Measurements from ENCODE around the gene MYOD1. TPM values are rescaled to one million over a fixed set of nuclear protein-coding genes. Genes with fewer than 3 reads are reported as not detected.

The MYOD1 gene
- total and polyA plus RNA-seq, 8 donors = not detected

GRCh38 chr11:17691550-17691949 lies 27.8 kb upstream of the MYOD1 start:
- no peaks in the 10 kb centered on the region for H3K4me1 ChIP-seq
- H3K27me3 ChIP-seq = no peaks in the 10 kb centered on the region
- DNase-seq (no peak), ATAC-seq (no peak), FAIRE-seq (no peak)
- no peaks in the 10 kb centered on the region for H3K36me3 ChIP-seq
- intact Hi-C loops (cut with DNase I) = no loop called here
- TF ChIP-seq, protein P1, sequence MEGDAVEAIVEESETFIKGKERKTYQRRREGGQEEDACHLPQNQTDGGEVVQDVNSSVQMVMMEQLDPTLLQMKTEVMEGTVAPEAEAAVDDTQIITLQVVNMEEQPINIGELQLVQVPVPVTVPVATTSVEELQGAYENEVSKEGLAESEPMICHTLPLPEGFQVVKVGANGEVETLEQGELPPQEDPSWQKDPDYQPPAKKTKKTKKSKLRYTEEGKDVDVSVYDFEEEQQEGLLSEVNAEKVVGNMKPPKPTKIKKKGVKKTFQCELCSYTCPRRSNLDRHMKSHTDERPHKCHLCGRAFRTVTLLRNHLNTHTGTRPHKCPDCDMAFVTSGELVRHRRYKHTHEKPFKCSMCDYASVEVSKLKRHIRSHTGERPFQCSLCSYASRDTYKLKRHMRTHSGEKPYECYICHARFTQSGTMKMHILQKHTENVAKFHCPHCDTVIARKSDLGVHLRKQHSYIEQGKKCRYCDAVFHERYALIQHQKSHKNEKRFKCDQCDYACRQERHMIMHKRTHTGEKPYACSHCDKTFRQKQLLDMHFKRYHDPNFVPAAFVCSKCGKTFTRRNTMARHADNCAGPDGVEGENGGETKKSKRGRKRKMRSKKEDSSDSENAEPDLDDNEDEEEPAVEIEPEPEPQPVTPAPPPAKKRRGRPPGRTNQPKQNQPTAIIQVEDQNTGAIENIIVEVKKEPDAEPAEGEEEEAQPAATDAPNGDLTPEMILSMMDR (IDR thresholded peaks at IDR 0.05) = no peak
- H3K9me3 ChIP-seq = no peaks in the 10 kb centered on the region
- H3K4me3 ChIP-seq = no peak overlapping the region
- H3K27ac ChIP-seq = no peak overlapping the region
- 26 to 51% methylated on average over 2 of the region's 2 CpGs for whole genome bisulfite sequencing, 2 donors

- H3K27me3 ChIP-seq = peaks cover 0 to 3% (median 0%) of the 10 kb centered on the region in 4 donors
- H3K4me3 ChIP-seq = no peak overlapping the region
- DNase-seq (no peak), ATAC-seq (no peak), FAIRE-seq (no peak)
- intact Hi-C loops (cut with DNase I) = no loop called here
- H3K27ac ChIP-seq = no peak overlapping the region
- H3K9me3 ChIP-seq = no peaks in the 10 kb centered on the region
- TF ChIP-seq, protein P1 (IDR thresholded peaks at IDR 0.05) = no peak
- no peaks in the 10 kb centered on the region for H3K4me1 ChIP-seq
- 36 to 37% methylated on average over 10 of the region's 10 CpGs for WGBS, 2 donors
- H3K36me3 ChIP-seq = no peaks in the 10 kb centered on the region
Measured at GRCh38 chr11:17691976-17692375, 27.4 kb upstream of the MYOD1 start.

- ATAC-seq (no peak), DNase-seq (no peak), FAIRE-seq (no peak)
- TF ChIP-seq, protein P1 (IDR thresholded peaks at IDR 0.05) = no peak
- Histone ChIP-seq H3K9me3 (no peaks in the 10 kb centered on the region), H3K27me3 (peaks cover 0 to 8% (median 0%) of the 10 kb centered on the region in 4 donors), H3K36me3 (no peaks in the 10 kb centered on the region), H3K4me1 (no peaks in the 10 kb centered on the region), H3K27ac (no peak overlapping the region), H3K4me3 (no peak overlapping the region)
- intact Hi-C loops (cut with DNase I) = no loop called here
- WGBS, 2 donors = 65 to 75% methylated on average over 7 of the region's 7 CpGs
Measured at GRCh38 chr11:17692931-17693330, 26.4 kb upstream of the MYOD1 start.

DNA sequence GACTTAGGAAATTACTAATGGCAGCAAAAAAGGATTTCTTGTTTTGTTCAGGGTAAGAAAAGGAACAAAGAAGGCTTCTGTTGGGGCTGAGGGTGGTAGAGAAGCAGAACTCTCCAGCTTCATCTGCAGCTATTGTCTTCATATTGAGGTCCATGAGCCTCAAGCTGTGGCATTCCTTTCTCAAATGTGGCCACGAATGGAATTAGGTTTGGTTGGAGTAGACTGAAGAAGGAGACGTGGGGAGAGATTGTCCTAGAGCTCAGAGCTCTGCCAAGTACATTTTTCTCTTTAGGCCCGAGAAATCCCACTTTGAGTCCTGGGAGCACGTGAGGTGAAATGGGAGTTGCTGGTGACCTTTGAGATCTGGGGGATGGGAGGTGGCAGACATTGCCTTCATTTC lies 25.8 kb upstream of the MYOD1 start:
- TF ChIP-seq, protein P1 (IDR thresholded peaks at IDR 0.05) = no peak
- Histone ChIP-seq H3K27me3 (peaks cover 0 to 8% (median 0%) of the 10 kb centered on the region in 4 donors), H3K4me3 (no peak overlapping the region), H3K4me1 (no peaks in the 10 kb centered on the region), H3K9me3 (no peaks in the 10 kb centered on the region), H3K27ac (no peak overlapping the region), H3K36me3 (no peaks in the 10 kb centered on the region)
- 50 to 63% methylated on average over 4 of the region's 4 CpGs for WGBS, 2 donors
- ATAC-seq (no peak), DNase-seq (no peak), FAIRE-seq (no peak)
- intact Hi-C loops (cut with DNase I) = no loop called here

DNA sequence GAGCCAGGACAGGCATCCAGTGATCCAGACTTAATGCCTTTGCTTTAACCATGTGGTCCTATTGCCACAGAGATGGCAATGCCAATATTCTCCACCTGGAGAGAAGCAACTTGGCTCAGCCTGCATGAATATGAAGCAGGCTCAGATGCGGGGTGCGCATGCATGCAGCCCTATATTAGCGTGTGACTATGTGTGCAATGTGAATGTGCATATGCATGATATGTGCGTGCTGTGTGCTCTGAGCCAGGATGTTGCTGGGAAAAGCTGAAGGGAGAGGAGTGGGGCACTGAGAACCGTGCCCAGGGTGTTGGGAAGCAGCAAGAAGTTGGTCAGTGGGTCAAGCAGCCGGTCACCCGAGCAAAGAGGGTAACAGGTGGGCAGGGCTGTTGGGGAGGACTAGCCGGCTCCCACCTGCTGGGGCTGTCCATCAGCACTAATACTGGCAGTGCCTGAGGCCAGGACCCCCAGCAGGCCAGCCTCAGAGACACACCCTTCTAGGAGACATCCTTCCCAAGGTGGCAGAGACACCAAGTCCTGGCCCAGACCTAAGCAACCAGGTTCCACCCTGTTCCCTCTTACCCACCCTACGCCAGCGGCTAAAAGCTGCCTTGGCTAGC lies 24.8 kb upstream of the MYOD1 start:
- H3K4me3 ChIP-seq = no peak overlapping the region
- intact Hi-C loops (cut with DNase I) = no loop called here
- H3K27ac ChIP-seq = no peak overlapping the region
- ATAC-seq (no peak), DNase-seq (no peak), FAIRE-seq (no peak)
- 77 to 86% methylated on average over 10 of the region's 10 CpGs for WGBS, 2 donors
- H3K4me1 ChIP-seq = no peaks in the 10 kb centered on the region
- no peaks in the 10 kb centered on the region for H3K9me3 ChIP-seq
- H3K36me3 ChIP-seq = no peaks in the 10 kb centered on the region
- H3K27me3 ChIP-seq = peaks cover 0 to 8% (median 0%) of the 10 kb centered on the region in 4 donors
- TF ChIP-seq, protein P1 (IDR thresholded peaks at IDR 0.05) = no peak
